22Rv1 (cell line): ENCODE results near the gene TSPAN18.

Experiments
- CTCF ChIP-seq: fragments of 450-650 bp; IDR thresholded peaks from 2 replicates; pipeline ENCODE4 v1.5.1; 2017; ENCODE audit warnings: mild to moderate bottlenecking
- ZFX ChIP-seq: fragments of 450-650 bp; IDR thresholded peaks from 2 replicates; pipeline ENCODE4 v1.6.1; 2017; ENCODE audit warnings: antibody characterized with exemption, borderline replicate concordance

DNA sequence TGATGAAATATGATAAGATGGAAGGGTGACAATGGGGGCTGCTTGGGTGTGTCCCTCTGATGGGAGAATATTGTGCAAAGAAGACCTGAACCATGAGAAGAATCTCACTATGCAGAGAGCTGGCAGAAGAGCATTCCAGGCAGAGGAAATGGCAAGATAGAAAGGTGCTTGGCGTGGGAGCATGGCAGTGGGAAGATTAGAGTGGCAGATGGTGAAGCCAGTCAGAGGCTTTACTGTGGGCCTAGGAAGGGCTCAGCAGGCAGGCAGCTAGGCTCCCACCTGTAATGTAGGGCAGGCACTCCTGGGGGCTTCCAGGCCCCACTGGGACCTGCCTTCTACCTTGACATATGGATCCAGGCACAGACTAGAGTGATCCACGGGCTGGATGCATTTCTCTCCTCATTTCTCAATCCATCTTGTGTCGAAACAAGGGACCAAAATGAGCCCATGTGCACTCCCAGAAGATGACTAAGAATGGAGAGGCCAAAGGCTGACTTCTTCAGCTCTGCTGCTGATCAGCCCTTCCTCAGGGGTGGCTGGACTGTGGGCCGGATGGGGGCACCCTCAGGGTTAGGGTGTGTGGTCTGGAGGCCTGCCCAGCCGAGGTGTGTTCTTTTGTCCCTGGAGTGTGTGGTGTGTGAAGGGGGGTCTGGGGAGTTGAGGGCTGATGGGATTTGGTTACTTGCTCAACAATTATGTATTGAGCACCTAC is 88.3 kb downstream of the TSPAN18 start:
- TF ChIP-seq CTCF (no peak), ZFX (no peak)
